ENCODE measurements around the gene DLG2.

DNA sequence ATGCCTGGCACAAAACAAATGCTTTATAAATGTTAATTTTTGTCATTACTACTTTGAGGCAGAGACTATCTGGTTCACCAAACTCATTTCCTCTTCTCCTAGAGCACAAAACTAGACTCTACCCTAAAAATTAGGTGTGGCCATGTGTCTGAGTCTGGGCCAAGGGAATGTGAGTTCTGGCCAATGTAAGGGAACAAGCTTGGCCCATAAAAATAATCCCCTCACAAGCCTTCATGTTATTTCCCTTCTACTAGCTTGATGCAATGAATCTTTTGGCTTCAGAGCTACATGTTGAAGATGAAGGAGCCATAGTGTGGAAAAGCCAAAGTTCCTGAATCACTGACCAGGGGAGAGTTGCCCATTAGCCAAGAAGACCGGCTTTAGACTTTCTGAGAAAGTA is 1934.5 kb downstream of the DLG2 start:
- TF ChIP-seq POLR2A (IDR thresholded peaks at IDR 0.05; ENCODE audit: low read depth, low read length) = no peak
- TF ChIP-seq TAF1 (IDR thresholded peaks at IDR 0.05; ENCODE audit: low read depth, low read length) = no peak
- no peak for TF ChIP-seq POLR2AphosphoS5 (IDR thresholded peaks at IDR 0.05; ENCODE audit: low read depth, low read length)

All from GM12891 (cell line).